SK-N-SH treated with all-trans-retinoic acid at 6 μM for 48 hours (cell line): ENCODE data around the gene SNX32.

Experiments used
- BACH2 ChIP-seq: fragments of 250-450 bp; sonication (Bioruptor Pico); IDR thresholded peaks from 2 replicates; pipeline ENCODE4 v1.9.0; 2021; ENCODE audit warnings: mild to moderate bottlenecking, borderline replicate concordance
- CREB5 ChIP-seq: fragments of 250-450 bp; sonication (Bioruptor Pico); IDR thresholded peaks from 2 replicates; pipeline ENCODE4 v1.5.1; 2020; ENCODE audit warnings: low read depth, mild to moderate bottlenecking, moderate library complexity
- ESRRG ChIP-seq: fragments of 250-450 bp; sonication (Bioruptor Pico); IDR thresholded peaks from 2 replicates; pipeline ENCODE4 v1.6.1; 2021; ENCODE audit warnings: mild to moderate bottlenecking
- GLIS3 ChIP-seq: fragments of 250-450 bp; sonication (Bioruptor Pico); IDR thresholded peaks from 2 replicates; pipeline ENCODE4 v1.5.0; 2020; ENCODE audit warnings: mild to moderate bottlenecking, moderate library complexity
- POU6F1 ChIP-seq: fragments of 250-450 bp; sonication (Bioruptor Pico); IDR thresholded peaks from 2 replicates; pipeline ENCODE4 v1.8.0; 2021; ENCODE audit warnings: low read depth, mild to moderate bottlenecking, moderate library complexity, borderline replicate concordance
- PPARA ChIP-seq: fragments of 250-450 bp; sonication (Bioruptor Pico); IDR thresholded peaks from 2 replicates; pipeline ENCODE4 v1.5.0; 2020; ENCODE audit warnings: mild to moderate bottlenecking, borderline replicate concordance
- RARB ChIP-seq: fragments of 250-450 bp; sonication (Bioruptor Pico); IDR thresholded peaks from 2 replicates; pipeline ENCODE4 v1.8.0; 2021; ENCODE audit warnings: mild to moderate bottlenecking, moderate library complexity
- TOX ChIP-seq: fragments of 250-450 bp; sonication (Bioruptor Pico); IDR thresholded peaks from 2 replicates; pipeline ENCODE4 v1.8.0; 2021; ENCODE audit warnings: mild to moderate bottlenecking, moderate library complexity, borderline replicate concordance
- ZC3H10 ChIP-seq: fragments of 250-450 bp; sonication (Bioruptor Pico); IDR thresholded peaks from 2 replicates; pipeline ENCODE4 v1.5.1; 2021; ENCODE audit warnings: mild to moderate bottlenecking, moderate library complexity
- ZFP3 ChIP-seq: fragments of 250-450 bp; sonication (Bioruptor Pico); IDR thresholded peaks from 2 replicates; pipeline ENCODE4 v1.5.0; 2020; ENCODE audit warnings: mild to moderate bottlenecking, moderate library complexity
- ZNF70 ChIP-seq: fragments of 450-650 bp; formaldehyde crosslinking; IDR thresholded peaks from 2 replicates; pipeline ENCODE4 v1.5.0; 2020; ENCODE audit warnings: mild to moderate bottlenecking, moderate library complexity
- TF ChIP-seq, protein P1 (sequence below): fragments of 250-450 bp; sonication (Bioruptor Pico); IDR thresholded peaks from 2 replicates; pipeline ENCODE4 v1.5.0; 2020; ENCODE audit warnings: mild to moderate bottlenecking, moderate library complexity
- TF ChIP-seq, protein P2 (sequence below): fragments of 250-450 bp; sonication (Bioruptor Pico); IDR thresholded peaks from 2 replicates; pipeline ENCODE4 v1.8.0; 2020; ENCODE audit warnings: mild to moderate bottlenecking, moderate library complexity, borderline replicate concordance

DNA sequence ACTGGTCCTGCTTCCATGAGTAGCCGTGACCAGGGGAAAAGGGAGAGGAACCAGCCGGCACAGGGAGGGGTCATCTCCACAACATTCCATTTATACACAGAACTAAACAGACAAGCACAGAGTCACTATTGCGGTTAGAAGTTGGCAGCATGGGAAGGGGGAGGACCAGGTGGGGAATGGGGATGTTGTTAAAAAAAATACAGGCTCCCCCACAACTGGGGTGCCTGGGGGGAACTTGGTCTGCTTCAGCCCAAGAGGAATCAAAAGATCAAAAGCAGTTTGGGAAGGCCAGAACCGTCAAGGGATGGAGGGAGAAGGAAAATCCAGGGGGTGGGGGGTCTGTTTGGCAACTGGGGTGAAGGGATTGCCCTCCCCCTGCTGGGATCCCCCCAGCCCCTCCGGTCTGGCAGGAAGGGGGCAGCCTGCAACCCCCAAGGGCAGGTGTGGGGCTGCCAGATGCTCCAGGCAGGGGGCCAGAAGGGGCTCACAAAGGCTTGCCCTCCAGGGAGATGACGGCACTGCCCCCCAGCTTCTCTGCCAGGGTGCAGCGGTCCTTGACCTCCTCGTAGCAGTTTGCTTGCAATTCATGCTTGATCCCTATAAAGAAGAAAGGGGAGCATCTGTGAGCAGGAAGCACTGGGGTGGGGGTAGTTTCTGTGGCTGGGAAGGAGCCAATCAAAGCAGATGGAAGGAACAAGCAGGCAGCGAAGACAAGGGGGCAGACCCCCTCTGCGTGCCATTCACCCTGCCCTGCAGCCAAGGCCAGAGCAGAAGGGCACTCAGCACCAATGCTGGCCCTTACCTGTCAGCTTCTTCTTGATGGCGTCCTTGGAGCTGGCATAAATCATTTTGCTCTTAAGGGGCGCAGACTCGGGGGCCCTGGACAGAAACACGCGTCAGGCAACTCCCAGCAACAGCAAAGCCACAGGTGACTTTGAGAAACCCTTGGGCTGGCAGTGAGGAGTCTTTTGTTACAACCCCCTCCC is 21.4 kb downstream of the SNX32 start:
- no peak for TF ChIP-seq ZNF70 (CRISPR knock-in tag)
- TF ChIP-seq, protein P1, sequence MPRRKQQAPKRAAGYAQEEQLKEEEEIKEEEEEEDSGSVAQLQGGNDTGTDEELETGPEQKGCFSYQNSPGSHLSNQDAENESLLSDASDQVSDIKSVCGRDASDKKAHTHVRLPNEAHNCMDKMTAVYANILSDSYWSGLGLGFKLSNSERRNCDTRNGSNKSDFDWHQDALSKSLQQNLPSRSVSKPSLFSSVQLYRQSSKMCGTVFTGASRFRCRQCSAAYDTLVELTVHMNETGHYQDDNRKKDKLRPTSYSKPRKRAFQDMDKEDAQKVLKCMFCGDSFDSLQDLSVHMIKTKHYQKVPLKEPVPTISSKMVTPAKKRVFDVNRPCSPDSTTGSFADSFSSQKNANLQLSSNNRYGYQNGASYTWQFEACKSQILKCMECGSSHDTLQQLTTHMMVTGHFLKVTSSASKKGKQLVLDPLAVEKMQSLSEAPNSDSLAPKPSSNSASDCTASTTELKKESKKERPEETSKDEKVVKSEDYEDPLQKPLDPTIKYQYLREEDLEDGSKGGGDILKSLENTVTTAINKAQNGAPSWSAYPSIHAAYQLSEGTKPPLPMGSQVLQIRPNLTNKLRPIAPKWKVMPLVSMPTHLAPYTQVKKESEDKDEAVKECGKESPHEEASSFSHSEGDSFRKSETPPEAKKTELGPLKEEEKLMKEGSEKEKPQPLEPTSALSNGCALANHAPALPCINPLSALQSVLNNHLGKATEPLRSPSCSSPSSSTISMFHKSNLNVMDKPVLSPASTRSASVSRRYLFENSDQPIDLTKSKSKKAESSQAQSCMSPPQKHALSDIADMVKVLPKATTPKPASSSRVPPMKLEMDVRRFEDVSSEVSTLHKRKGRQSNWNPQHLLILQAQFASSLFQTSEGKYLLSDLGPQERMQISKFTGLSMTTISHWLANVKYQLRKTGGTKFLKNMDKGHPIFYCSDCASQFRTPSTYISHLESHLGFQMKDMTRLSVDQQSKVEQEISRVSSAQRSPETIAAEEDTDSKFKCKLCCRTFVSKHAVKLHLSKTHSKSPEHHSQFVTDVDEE (CRISPR knock-in tag): no peak
- TF ChIP-seq POU6F1 (CRISPR knock-in tag): no peak
- no peak for TF ChIP-seq ZFP3 (CRISPR knock-in tag)
- TF ChIP-seq GLIS3 (CRISPR knock-in tag): no peak
- TF ChIP-seq, protein P2, sequence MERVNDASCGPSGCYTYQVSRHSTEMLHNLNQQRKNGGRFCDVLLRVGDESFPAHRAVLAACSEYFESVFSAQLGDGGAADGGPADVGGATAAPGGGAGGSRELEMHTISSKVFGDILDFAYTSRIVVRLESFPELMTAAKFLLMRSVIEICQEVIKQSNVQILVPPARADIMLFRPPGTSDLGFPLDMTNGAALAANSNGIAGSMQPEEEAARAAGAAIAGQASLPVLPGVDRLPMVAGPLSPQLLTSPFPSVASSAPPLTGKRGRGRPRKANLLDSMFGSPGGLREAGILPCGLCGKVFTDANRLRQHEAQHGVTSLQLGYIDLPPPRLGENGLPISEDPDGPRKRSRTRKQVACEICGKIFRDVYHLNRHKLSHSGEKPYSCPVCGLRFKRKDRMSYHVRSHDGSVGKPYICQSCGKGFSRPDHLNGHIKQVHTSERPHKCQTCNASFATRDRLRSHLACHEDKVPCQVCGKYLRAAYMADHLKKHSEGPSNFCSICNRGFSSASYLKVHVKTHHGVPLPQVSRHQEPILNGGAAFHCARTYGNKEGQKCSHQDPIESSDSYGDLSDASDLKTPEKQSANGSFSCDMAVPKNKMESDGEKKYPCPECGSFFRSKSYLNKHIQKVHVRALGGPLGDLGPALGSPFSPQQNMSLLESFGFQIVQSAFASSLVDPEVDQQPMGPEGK: no peak
- TF ChIP-seq PPARA (CRISPR knock-in tag): no peak
- TF ChIP-seq RARB (CRISPR knock-in tag): no peak
- TF ChIP-seq TOX (CRISPR knock-in tag): no peak
- TF ChIP-seq ZC3H10 (CRISPR knock-in tag): no peak
- TF ChIP-seq BACH2 (CRISPR knock-in tag): no peak
- TF ChIP-seq CREB5 (CRISPR knock-in tag): no peak
- no peak for TF ChIP-seq ESRRG (CRISPR knock-in tag)
